Measurements from ENCODE around the gene BCL2L2. TPM values are rescaled to one million over a fixed set of nuclear protein-coding genes. Genes with fewer than 3 reads are reported as not detected.

Gene BCL2L2
- total and polyA plus RNA-seq, 2 donors (not counting 1 experiment from before 2014, with no cell fraction given): 5.4 to 17.8 TPM

GRCh38 chr14:23296012-23296777, 10.4 kb upstream of the BCL2L2 start:
- Mint-ChIP-seq H3K27ac (no peak overlapping the region), H3K4me3 (no peak overlapping the region), H3K9me3 (ENCODE audit: insufficient read depth) (no peaks in the 10 kb centered on the region), H3K27me3 (no peaks in the 10 kb centered on the region), H3K4me1 (peaks cover 31% of the 10 kb centered on the region)
- DNase-seq (no peak), ATAC-seq (ENCODE audit: low read depth) (no peak)
- Histone ChIP-seq H3K4me1 (ENCODE audit: control insufficient read depth in 2 of 2, insufficient read depth in 2 of 2, low read length in 2 of 2) (peaks cover 14 to 22% of the 10 kb centered on the region in 2 donors), H3K9ac (ENCODE audit: low read length) (no peak overlapping the region), H3K4me3 (ENCODE audit: control extremely low read depth in 1 of 5, extremely low read depth in 1 of 5, insufficient read depth in 1 of 5, low read depth in 2 of 5, low read length in 4 of 5) (no peak overlapping the region), H3K27ac (ENCODE audit: low read length in 2 of 2) (no peak overlapping the region), H2AFZ (ENCODE audit: insufficient read depth, low read depth, low read length, poor library complexity, severe bottlenecking) (no peak overlapping the region), H3K9me3 (ENCODE audit: control extremely low read depth in 1 of 3, control insufficient read depth in 2 of 3, insufficient read depth in 1 of 3, low read length in 2 of 3) (no peaks in the 10 kb centered on the region), H3K36me3 (replicated peaks in 1 of 2; ENCODE audit: control extremely low read depth in 1 of 2, control insufficient read depth in 1 of 2, extremely low read depth in 1 of 2, insufficient read depth in 2 of 2, low read length in 1 of 2) (peaks cover 0 to 14% of the 10 kb centered on the region in 2 experiments), H3K27me3 (replicated peaks in 1 of 4; ENCODE audit: control extremely low read depth in 1 of 4, control insufficient read depth in 3 of 4, insufficient read depth in 4 of 4, low read length in 3 of 4) (no peaks in the 10 kb centered on the region), H4K20me1 (ENCODE audit: control insufficient read depth, insufficient read depth, low read length, poor library complexity, severe bottlenecking) (no peaks in the 10 kb centered on the region), H3K4me2 (replicated peaks; ENCODE audit: low read depth, low read length, poor library complexity, severe bottlenecking) (no peak overlapping the region), H3K79me2 (ENCODE audit: control insufficient read depth, insufficient read depth, low read length) (peaks cover 6% of the 10 kb centered on the region)
- ChIA-PET POLR2A (no interaction called here), CTCF (interaction anchor here (1.1 to 8.6 kb wide), 6 partner anchors 8 to 176 kb away, joined by 3 to 56 read pairs (median 12); partner anchors contain the start of genes BCL2L2, HOMEZ and PABPN1)
- WGBS (ENCODE audit: insufficient coverage): 95% methylated on average over 5 of the region's 7 CpGs
- intact Hi-C loops (cut with micrococcal nuclease): no loop called here
- TF ChIP-seq EZH2 (IDR thresholded peaks at IDR 0.05; ENCODE audit: borderline replicate concordance, insufficient read depth, low read depth, low read length, poor library complexity, severe bottlenecking) (no peak), CTCF (IDR thresholded peaks at IDR 0.05) (no peak)

GRCh38 chr14:23297096-23297495, 9.5 kb upstream of the BCL2L2 start:
- no peak overlapping the region for H3K4me3 ChIP-seq (ENCODE audit: control extremely low read depth in 1 of 5, extremely low read depth in 1 of 5, insufficient read depth in 1 of 5, low read depth in 2 of 5, low read length in 4 of 5)
- ChIA-PET POLR2A (no interaction called here), CTCF (interaction anchor here (0.7 to 8.6 kb wide), 8 partner anchors 7 to 177 kb away, joined by 3 to 56 read pairs (median 8); partner anchors contain the start of genes BCL2L2, HOMEZ and PABPN1)
- Mint-ChIP-seq H3K4me1 (peaks cover 31% of the 10 kb centered on the region), H3K27me3 (no peaks in the 10 kb centered on the region), H3K27ac (no peak overlapping the region), H3K4me3 (no peak overlapping the region), H3K9me3 (ENCODE audit: insufficient read depth) (no peaks in the 10 kb centered on the region)
- over 99% methylated on average over 6 of the region's 7 CpGs for WGBS (ENCODE audit: insufficient coverage)
- H3K27ac ChIP-seq (ENCODE audit: low read length in 2 of 2): no peak overlapping the region
- H3K27me3 ChIP-seq (replicated peaks in 1 of 4; ENCODE audit: control extremely low read depth in 1 of 4, control insufficient read depth in 3 of 4, insufficient read depth in 4 of 4, low read length in 3 of 4): no peaks in the 10 kb centered on the region
- no peaks in the 10 kb centered on the region for H3K9me3 ChIP-seq (ENCODE audit: control extremely low read depth in 1 of 3, control insufficient read depth in 2 of 3, insufficient read depth in 1 of 3, low read length in 2 of 3)
- no peak overlapping the region for H3K9ac ChIP-seq (ENCODE audit: low read length)
- intact Hi-C loops (cut with micrococcal nuclease): no loop called here
- no peak overlapping the region for H3K4me2 ChIP-seq (replicated peaks; ENCODE audit: low read depth, low read length, poor library complexity, severe bottlenecking)
- peaks cover 14 to 22% of the 10 kb centered on the region in 2 donors for H3K4me1 ChIP-seq (ENCODE audit: control insufficient read depth in 2 of 2, insufficient read depth in 2 of 2, low read length in 2 of 2)
- TF ChIP-seq CTCF (IDR thresholded peaks at IDR 0.05) (no peak), EZH2 (IDR thresholded peaks at IDR 0.05; ENCODE audit: borderline replicate concordance, insufficient read depth, low read depth, low read length, poor library complexity, severe bottlenecking) (no peak)
- peaks cover 0 to 14% of the 10 kb centered on the region in 2 experiments for H3K36me3 ChIP-seq (replicated peaks in 1 of 2; ENCODE audit: control extremely low read depth in 1 of 2, control insufficient read depth in 1 of 2, extremely low read depth in 1 of 2, insufficient read depth in 2 of 2, low read length in 1 of 2)
- peaks cover 6% of the 10 kb centered on the region for H3K79me2 ChIP-seq (ENCODE audit: control insufficient read depth, insufficient read depth, low read length)
- ATAC-seq (ENCODE audit: low read depth): no peak
- DNase-seq: no peak
- no peak overlapping the region for H2AFZ ChIP-seq (ENCODE audit: insufficient read depth, low read depth, low read length, poor library complexity, severe bottlenecking)
- no peaks in the 10 kb centered on the region for H4K20me1 ChIP-seq (ENCODE audit: control insufficient read depth, insufficient read depth, low read length, poor library complexity, severe bottlenecking)

Data from B cell (primary cell).